Spleen (tissue), 7 donors: Measurements from ENCODE around the gene TCP11L2.

Experiments
- CTCF ChIP-seq, 11 experiments: fragments of 200-600 bp in 7 of 11; fragments of 450-650 bp in 4 of 11; sonication (generic) in 4 of 11; IDR thresholded peaks in 8 of 11; conservative IDR thresholded peaks in 3 of 11; 1 replicate in 7 of 11; 2 replicates in 4 of 11; pipeline versions ENCODE4 v1.4.0 to v1.8.0; 2016 to 2021; ENCODE audit warnings: antibody characterized with exemption in 11 of 11, inconsistent platforms in 4 of 11, mild to moderate bottlenecking in 1 of 11
- POLR2A ChIP-seq, 3 donors: fragments of 450-650 bp; IDR thresholded peaks; one replicate each; pipeline ENCODE4 v1.5.1; 2017; ENCODE audit warnings: antibody characterized with exemption in 3 of 3, mild to moderate bottlenecking in 1 of 3
- POLR2AphosphoS5 ChIP-seq, 3 donors: sonication (generic); formaldehyde crosslinking; IDR thresholded peaks; one replicate each; pipeline ENCODE4 v1.5.1; 2017; ENCODE audit warnings: antibody characterized with exemption in 3 of 3
- donor health status: DM: no; HTN: no; CAD: no; lungs with moderate emphysema.
- donor health status: DM: no; HTN: no; CAD: no.
- donor health status: DM: no; HTN: no; CAD: no.

- no peak for TF ChIP-seq POLR2A (IDR thresholded peaks at IDR 0.05)
- no peak for TF ChIP-seq CTCF (IDR thresholded peaks at IDR 0.05 in 8 of 11, conservative IDR thresholded peaks at IDR 0.05 in 3 of 11)
- TF ChIP-seq POLR2AphosphoS5 (IDR thresholded peaks at IDR 0.05): no peak
Measured at GRCh38 chr12:106304001-106304421, 1.5 kb downstream of the TCP11L2 start.
